HG03045 (cell line): Measurements from ENCODE around the gene RARRES1.

Experiments
- ATAC-seq: cut with Tn5 transposase; IDR thresholded peaks from one replicate; pipeline ENCODE4 v1.9.1; 2021; ENCODE audit warnings: mild to moderate bottlenecking, moderate library complexity; ENCODE audit not compliant: unreplicated experiment

RARRES1 gene

GRCh38 chr3:158731938-158732855 lies at the start of gene RARRES1:
TSS of gene RARRES1 (minus strand) at chr3:158732457. CDS start at chr3:158732415, 42 bp downstream.
- peak; percentile 76 for ATAC-seq

- no peak for ATAC-seq
These were observed 49.6 kb upstream of the RARRES1 start for GRCh38 chr3:158781849-158782248.

- no peak for ATAC-seq
These were observed 48.9 kb upstream of the RARRES1 start for GRCh38 chr3:158781191-158781590.

- no peak for ATAC-seq
These were observed 48.5 kb upstream of the RARRES1 start for GRCh38 chr3:158780766-158781165.

GRCh38 chr3:158777161-158777873 lies 45.1 kb upstream of the RARRES1 start:
- no peak for ATAC-seq

GRCh38 chr3:158776531-158776930 lies 44.3 kb upstream of the RARRES1 start:
- ATAC-seq = no peak

GRCh38 chr3:158775426-158776410 lies 43.5 kb upstream of the RARRES1 start:
- no peak for ATAC-seq

GRCh38 chr3:158774965-158775364 lies 42.7 kb upstream of the RARRES1 start:
- ATAC-seq = no peak

- ATAC-seq = no peak
These were observed 41.9 kb upstream of the RARRES1 start for GRCh38 chr3:158773845-158774830.

GRCh38 chr3:158773166-158773565 lies 40.9 kb upstream of the RARRES1 start:
- ATAC-seq = no peak

- ATAC-seq = no peak
These were observed 39.7 kb upstream of the RARRES1 start for GRCh38 chr3:158771982-158772381.

- no peak for ATAC-seq
These were observed 39.3 kb upstream of the RARRES1 start for GRCh38 chr3:158771577-158771976.

- ATAC-seq = no peak
These were observed 38.6 kb upstream of the RARRES1 start for GRCh38 chr3:158770741-158771350.

- no peak for ATAC-seq
These were observed 37.9 kb upstream of the RARRES1 start for GRCh38 chr3:158769952-158770740.

GRCh38 chr3:158769549-158769948 lies 37.3 kb upstream of the RARRES1 start:
- ATAC-seq = no peak

- no peak for ATAC-seq
These were observed 36.8 kb upstream of the RARRES1 start for GRCh38 chr3:158768881-158769543.

GRCh38 chr3:158768361-158768787 lies 36.1 kb upstream of the RARRES1 start:
- no peak for ATAC-seq

GRCh38 chr3:158766364-158766763 lies 34.1 kb upstream of the RARRES1 start:
- no peak for ATAC-seq
